Skin epidermis (tissue), 12 donors: ENCODE measurements around the gene ATP5IF1.

Experiments used
- H3K27ac ChIP-seq, 21 experiments: fragments of 200-600 bp; sonication (generic) in 11 of 21; one replicate each; pipeline ENCODE4 v1.5.0; 2020; ENCODE audit warnings: mild to moderate bottlenecking in 3 of 21, inconsistent platforms in 2 of 21, moderate library complexity in 2 of 21
- H3K4me3 ChIP-seq, 7 experiments: fragments of 200-600 bp; sonication (generic) in 2 of 7; one replicate each; pipeline ENCODE4 v1.5.0; 2020; ENCODE audit warnings: inconsistent platforms in 2 of 7, mild to moderate bottlenecking in 2 of 7, moderate library complexity in 1 of 7

Gene ATP5IF1

GRCh38 chr1:28232558-28233263 is 3.2 kb upstream of the ATP5IF1 start, which contains the start of gene DNAJC8:
TSS of gene DNAJC8 (minus strand) at chr1:28233029. CDS start at chr1:28232998, 31 bp downstream.
- H3K27ac ChIP-seq = peak within 1 kb of the TSS in 20 of 21 experiments; percentile 63 to 98 (median 90)
- peak within 1 kb of the TSS; percentile 90 to 99 (median 94) for H3K4me3 ChIP-seq

- H3K4me3 ChIP-seq = peak overlapping the region in 6 of 7 experiments; percentile 90 to 99 (median 96)
- peak overlapping the region in 14 of 21 experiments; percentile 32 to 98 (median 90) for H3K27ac ChIP-seq
Observed at GRCh38 chr1:28233264-28233606, 2.7 kb upstream of the ATP5IF1 start.

- Histone ChIP-seq H3K4me3 (peak overlapping the region; percentile 64 to 98 (median 96)), H3K27ac (peak overlapping the region in 20 of 21 experiments; percentile 80 to 98 (median 91))
Observed at GRCh38 chr1:28236656-28237322, 865 bp downstream of the ATP5IF1 start.

- H3K27ac ChIP-seq = peak overlapping the region in 1 of 21 experiments; percentile 0
- H3K4me3 ChIP-seq = no peak overlapping the region
Observed at GRCh38 chr1:28239004-28239403, 3.1 kb downstream of the ATP5IF1 start.

- no peak overlapping the region for H3K27ac ChIP-seq
- H3K4me3 ChIP-seq = no peak overlapping the region
Observed at GRCh38 chr1:28240024-28240423, 4.1 kb downstream of the ATP5IF1 start.

GRCh38 chr1:28241638-28242241 is 5.8 kb downstream of the ATP5IF1 start:
- no peak overlapping the region for H3K4me3 ChIP-seq
- H3K27ac ChIP-seq = peak overlapping the region in 9 of 21 experiments; percentile 14 to 48 (median 24)

- H3K27ac ChIP-seq = peak overlapping the region in 3 of 21 experiments; percentile 8 to 36 (median 18)
- H3K4me3 ChIP-seq = no peak overlapping the region
Observed at GRCh38 chr1:28243685-28244311, 7.9 kb downstream of the ATP5IF1 start.

- H3K27ac ChIP-seq = peak overlapping the region in 7 of 21 experiments; percentile 3 to 54 (median 27)
- H3K4me3 ChIP-seq = no peak overlapping the region
Observed at GRCh38 chr1:28244549-28245251, 8.8 kb downstream of the ATP5IF1 start.

- peak overlapping the region in 20 of 21 experiments; percentile 71 to 90 (median 82) for H3K27ac ChIP-seq
- peak overlapping the region; percentile 42 to 67 (median 51) for H3K4me3 ChIP-seq
Observed at GRCh38 chr1:28246427-28246832, 10.5 kb downstream of the ATP5IF1 start.

- H3K4me3 ChIP-seq = peak overlapping the region in 2 of 7 experiments; percentile 11 to 17
- peak overlapping the region in 20 of 21 experiments; percentile 43 to 95 (median 80) for H3K27ac ChIP-seq
Observed at GRCh38 chr1:28247612-28248272, 11.8 kb downstream of the ATP5IF1 start.

- Histone ChIP-seq H3K27ac (peak overlapping the region in 20 of 21 experiments; percentile 43 to 95 (median 80)), H3K4me3 (no peak overlapping the region)
Observed at GRCh38 chr1:28248273-28249012, 12.5 kb downstream of the ATP5IF1 start.

GRCh38 chr1:28249013-28249865 is 13.3 kb downstream of the ATP5IF1 start:
- Histone ChIP-seq H3K4me3 (no peak overlapping the region), H3K27ac (peak overlapping the region in 17 of 21 experiments; percentile 10 to 95 (median 78))

GRCh38 chr1:28249866-28250295 is 14.0 kb downstream of the ATP5IF1 start:
- Histone ChIP-seq H3K27ac (peak overlapping the region in 10 of 21 experiments; percentile 26 to 95 (median 72)), H3K4me3 (no peak overlapping the region)

GRCh38 chr1:28256197-28256827 is 20.4 kb downstream of the ATP5IF1 start:
- Histone ChIP-seq H3K27ac (peak overlapping the region in 2 of 21 experiments; percentile 44 to 64), H3K4me3 (no peak overlapping the region)

GRCh38 chr1:28257736-28258135 is 21.8 kb downstream of the ATP5IF1 start:
- H3K4me3 ChIP-seq = no peak overlapping the region

GRCh38 chr1:28258628-28259251 is 22.8 kb downstream of the ATP5IF1 start:
- H3K27ac ChIP-seq = peak overlapping the region in 17 of 21 experiments; percentile 9 to 93 (median 67)
- peak overlapping the region in 5 of 7 experiments; percentile 86 to 100 (median 97) for H3K4me3 ChIP-seq

More at GRCh38 chr1:28257736-28258135, 21.8 kb downstream of the ATP5IF1 start:
- H3K27ac ChIP-seq = no peak overlapping the region
